NCI-H446 (cell line): ENCODE results near the gene SMTNL1.

Experiments used
- DNase-seq, 2 experiments: peaks; one replicate each; lab custom pipeline; 2025; lab: John Stamatoyannopoulos, UW

Gene SMTNL1, protein sequence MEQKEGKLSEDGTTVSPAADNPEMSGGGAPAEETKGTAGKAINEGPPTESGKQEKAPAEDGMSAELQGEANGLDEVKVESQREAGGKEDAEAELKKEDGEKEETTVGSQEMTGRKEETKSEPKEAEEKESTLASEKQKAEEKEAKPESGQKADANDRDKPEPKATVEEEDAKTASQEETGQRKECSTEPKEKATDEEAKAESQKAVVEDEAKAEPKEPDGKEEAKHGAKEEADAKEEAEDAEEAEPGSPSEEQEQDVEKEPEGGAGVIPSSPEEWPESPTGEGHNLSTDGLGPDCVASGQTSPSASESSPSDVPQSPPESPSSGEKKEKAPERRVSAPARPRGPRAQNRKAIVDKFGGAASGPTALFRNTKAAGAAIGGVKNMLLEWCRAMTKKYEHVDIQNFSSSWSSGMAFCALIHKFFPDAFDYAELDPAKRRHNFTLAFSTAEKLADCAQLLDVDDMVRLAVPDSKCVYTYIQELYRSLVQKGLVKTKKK

DNA sequence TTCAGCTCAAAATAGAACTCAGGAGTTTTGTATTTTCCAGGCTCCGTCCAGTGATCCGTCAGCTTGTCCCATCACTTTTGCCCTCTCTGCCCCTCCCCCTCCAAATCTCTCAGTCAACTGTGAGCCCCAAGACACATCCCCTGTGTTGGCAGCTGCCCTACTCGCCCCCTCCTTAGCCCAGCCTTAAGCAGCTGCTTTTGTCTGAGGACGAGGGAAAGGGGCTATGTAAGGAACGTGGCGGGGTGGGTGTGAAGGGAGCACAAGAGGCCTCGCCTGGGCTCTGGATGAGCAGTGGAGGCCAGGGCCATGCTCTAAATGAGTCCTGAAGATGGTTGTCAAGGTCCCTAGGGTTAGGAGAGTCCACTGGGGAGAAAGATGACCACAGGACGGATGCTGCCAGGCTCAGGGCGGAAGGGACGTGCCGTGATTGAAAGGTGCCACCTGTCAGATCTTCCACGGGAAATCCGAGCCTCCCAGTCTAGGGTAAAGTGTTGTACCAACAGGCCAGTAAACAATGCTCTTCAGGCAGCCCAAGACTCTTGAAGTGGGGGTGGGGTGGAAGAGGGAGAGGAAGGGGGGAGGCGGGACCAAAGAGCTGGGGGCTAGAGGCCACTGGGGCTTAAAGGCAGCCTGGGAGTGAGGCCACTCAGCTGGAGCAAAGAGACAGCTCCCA is at the start of gene SMTNL1:
Gene SMTNL1 (plus strand): TSS at position 649 of the 673 bp plus-strand sequence. CDS start 5,048 bp downstream, outside the sequence.
- DNase-seq, result no peak

DNA sequence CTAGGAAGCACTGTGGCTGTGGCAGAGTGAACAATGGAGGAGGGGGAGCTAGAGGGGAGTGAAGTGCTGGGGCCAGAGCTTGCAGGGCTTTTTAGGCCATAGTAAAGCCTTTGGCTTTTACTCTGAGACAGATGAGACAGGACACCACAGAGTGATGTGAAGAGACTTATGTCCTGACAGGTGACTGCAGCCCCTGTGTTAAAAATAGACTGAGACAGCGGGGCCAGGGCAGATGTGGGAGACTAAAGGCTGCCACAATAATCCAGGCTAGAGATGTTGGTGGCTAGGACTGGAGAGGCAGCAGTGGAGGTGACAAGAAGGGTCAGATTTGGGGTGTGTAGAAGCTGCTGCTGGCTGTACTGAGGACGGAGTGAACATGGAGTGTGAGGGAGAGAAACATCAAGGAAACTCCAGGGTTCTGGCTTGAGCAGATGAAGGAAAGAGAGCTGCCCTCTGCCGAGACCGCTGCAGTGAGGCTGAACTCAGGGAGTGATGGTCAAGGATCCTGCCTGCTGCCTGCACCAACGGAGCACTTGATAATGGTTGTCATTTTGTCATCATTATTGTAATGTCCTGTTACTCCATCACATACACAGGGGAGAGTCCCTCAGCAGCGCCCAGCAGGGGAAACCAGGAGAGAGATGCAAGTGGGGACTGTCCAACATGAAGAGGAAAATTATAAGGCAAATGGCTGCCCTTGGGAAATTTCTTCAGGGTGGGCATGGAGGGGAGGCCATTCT is 49.3 kb upstream of the SMTNL1 start:
- DNase-seq, result no peak

DNA sequence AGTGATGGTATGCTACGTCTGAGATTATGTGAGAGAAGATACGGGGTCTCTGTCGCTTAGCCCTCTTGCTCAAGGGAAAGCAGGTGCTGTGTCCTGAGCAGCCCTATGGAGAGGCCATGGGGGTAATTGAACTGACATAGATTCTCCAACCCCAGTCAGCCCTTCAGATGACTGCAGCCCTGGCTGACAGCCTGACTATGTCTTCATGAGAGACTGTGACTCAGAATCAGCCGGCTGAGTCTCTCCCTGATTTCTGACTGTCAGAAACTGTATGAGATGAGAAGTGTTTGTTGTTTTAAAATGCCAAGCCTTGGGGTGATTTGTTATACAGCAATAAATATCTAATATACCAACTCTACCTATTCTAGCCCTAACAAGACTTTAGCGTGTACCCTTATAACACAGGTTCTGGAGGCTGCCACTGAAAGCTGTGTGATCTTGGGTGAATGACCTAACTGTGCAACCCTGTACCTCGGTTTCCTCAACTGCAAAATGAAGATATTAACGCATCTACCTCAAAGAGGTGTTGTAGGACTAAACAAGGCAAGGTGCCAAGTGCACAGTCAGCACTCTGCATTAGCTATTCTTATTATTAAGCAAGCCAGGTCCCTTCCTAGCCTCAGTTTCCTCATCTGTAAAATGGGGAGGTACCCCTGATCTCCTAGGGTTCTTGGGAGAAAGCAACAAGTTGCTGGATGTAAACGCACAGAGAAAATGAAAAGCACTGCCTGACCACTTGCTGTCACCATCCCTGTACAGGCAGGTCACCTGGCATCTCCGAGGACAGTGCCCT is 46.7 kb upstream of the SMTNL1 start:
- DNase-seq, result no peak

DNA sequence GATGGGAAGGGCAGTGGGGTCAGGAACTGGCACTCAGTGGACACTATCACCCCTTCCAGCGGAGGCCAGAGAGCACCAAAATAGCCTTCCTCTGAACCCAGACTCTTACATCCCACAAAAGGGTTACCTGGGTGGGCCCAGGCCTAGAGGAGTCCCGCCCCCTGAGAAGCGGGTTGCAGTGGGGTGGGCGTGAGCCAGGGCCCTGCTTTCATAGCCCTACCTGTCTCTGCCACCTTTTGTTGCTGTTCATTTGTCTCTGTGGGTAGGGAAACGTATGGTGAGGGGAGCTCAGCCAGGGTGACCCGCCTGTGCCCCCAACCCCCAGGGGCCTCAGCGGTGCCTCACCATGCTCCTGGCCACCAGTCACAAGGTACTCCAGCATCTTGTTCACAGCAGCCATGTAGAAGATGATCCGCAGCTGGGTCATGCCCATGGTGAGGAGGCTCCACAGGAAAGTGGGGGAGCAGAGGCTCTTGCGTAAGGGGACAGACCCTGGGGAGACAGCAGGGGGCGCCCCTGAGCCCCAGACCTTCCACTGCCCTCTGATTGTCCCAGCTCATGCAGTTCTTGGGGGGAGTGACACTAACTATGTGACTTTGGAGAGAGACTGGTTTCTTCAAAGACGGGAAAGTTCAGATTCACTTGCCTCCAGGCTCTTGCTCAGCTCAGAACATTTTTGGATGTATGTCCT is 45.9 kb upstream of the SMTNL1 start:
- no peak for DNase-seq

DNA sequence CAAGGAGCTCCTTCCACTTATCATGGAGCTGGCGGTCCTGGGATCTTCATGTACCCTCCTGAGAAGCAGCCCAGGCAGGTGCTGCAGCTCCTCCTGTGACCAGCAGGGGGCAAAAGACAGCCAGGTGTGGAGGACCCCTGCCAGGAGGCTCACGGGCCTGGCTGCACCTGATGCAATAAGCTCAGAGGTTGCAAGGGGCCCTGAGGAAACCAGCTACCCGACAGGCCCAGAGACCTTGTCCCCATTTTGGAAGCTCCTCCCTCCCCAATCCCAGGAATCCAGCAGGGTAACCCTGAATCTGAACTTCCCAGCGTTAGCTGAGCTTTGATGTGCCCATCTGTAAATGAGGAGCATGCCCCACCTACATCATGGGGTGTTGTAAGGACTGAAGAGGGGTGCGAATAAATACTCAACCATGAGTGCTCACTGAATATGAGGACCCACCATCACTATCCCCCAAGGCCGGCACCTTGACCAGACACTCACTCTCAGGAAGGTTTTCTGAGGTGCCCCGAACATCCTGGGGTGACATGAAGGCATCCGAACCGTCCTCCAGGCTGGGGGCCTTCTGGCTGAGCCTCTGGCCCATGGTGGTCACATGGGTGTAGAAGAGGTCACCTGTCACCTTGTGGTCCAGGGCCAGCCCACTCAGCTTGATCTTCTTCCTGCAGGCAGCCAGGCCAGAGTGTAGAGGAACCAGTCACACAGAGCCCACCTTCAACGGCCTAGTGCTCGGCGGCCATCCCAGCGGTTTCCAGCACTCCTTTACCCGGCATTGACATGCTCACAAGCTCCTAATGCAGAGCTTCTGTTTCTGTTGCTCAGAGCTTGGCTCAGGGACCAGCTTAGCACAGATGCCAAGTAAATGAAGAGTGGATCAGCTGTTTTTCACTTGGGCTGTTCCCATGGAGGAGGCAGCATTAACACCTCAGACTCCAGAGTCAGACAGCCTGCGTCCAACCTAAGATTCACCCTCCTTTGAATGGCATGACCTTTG is 43.6 kb upstream of the SMTNL1 start:
- DNase-seq, result peak; percentile 7 to 50

DNA sequence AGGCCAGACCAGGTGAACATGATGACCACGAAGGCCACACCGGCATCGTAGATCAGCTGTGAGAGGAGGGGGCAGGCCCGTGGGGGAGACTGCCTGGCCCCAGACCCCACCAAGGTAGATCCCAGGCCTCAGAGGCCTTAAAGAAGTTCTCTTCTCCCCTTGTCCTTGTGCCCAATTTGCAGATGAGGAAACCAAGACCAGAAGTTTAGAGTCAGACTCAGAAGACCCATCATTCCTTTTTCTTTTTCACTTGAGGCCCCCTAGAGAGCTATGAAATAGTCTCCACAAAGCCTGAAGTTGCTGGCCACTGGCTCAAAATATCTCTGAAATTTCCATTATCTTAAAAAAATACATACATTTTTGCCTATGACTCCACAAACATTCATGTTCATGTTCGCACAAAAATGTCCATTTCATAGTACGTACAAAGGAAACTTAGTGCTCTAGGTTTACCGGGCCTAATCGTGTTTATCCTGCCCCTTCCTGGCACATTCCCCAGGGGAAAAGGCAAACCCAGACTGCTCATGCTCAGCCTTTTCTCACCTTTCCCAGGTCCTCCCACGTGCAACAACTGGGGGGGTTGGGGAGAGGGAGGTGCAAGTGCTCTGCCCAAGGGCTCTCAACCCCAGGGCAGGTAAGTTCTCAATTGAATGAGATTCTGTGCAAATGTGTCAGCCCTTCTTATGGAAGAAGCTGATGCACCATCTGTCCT is 41.1 kb upstream of the SMTNL1 start:
- no peak for DNase-seq

DNA sequence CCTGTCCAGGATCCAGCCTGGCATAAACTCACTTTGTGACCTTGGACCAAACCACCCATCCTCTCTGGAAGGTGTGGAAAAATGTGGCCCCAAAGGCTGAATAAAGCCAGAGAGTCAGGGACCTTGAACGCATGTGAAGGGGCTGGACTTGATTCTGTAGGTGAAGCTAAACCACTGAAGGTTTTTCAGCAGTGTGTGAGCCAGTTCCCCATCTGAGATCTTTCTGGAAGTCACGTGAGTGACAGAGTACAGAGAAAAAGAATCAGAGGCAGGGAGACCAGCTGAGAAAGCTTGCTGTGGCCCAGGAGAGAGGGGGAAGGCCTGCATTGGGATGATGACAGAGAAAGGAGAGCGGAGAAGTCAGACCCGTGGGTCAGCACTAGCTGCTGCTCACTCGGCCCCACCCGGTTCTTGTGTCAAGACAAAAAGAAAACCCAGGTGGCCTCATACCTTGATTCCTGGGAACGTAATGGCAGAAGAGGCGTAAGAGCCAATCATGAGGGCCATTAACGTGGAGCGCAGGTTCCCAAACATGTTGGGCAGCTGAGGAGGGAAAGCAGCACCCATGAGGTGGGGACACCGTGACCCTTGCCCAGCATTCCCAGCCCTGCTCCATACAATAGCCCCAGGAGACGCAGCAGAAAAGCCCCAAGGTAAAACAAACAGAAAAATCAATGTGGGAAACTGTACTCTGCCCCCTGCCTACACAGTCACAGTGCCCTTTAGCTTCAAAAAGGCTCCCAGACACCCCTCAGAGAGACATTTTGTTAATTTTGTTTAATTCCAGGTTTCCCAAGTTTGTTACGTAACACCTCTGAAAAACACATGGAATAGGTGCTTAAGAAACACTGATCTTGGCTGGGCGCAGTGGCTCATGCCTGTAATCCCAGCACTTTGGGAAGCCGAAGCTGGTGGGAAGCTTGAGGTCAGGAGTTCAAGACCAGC is 39.8 kb upstream of the SMTNL1 start:
- DNase-seq, result no peak

DNA sequence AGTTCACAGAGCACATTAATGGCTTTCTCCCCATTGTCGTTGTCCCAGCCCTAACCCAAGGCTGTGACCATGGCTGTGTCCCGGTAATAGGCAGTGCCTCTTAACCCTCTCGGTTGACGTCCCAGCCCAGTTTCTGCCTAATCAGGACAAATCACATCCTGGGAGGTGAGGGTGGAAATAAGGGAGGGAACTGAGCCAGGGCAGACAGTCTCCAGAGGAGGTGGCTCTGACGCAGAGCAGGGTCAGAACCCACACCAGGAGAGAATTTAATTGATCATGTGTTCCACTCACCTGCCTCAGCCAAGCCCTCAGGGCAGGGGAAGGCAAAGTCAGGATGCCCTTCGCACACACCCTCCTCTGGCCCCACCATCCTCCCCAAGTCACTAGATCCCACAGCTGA is 38.9 kb upstream of the SMTNL1 start:
- DNase-seq, result no peak

DNA sequence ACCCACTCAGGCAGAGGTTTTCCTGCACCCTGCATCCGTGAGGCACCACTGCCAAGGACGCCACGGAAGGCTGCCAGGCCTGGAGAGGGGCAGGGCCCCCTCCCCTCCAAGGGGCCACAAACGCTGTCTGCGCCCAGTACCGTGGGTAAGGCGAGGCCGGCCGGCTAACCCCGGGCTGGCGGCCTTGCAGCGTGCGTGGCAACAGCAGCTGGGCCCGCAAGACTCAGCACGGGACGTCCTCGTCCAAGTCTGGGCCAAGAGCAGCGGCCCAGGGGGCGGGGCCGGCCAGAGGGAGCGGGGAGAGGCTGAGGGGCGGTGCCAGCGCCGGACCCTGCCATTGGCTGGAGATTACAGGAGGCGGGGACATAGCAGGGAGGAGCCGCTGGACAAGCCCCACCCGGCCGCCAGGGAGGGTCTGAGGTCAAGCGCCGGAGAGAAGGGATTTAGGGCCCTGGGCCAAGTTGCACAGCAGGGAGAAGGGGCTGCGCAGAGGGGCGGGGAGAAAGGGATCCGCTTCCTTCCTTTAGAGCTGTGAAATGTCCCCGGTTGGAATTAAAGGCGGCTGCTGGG is 37.9 kb upstream of the SMTNL1 start:
- peak; percentile 86 to 93 for DNase-seq

DNA sequence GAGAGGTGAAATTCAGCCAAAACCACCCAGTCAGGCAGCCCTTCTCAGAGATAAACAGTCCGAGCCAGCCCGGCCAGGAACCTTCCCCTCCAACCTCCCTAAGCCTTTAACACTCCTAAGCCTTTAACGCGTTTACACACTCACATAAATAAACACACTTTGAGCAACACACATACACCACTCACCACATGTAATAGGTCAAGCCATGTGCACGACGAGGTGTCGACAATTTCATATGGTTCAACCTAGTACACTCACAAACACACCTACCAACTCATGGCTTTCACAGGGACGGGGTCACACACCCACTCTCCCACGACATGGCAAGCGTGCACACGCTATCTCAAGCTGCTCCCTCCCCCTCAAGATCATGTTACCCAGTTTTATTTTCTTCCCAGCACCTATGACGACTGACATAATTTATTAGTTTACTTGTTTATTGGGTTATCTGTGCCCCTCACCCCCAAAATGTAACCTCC is 37.4 kb upstream of the SMTNL1 start:
- DNase-seq, result no peak

DNA sequence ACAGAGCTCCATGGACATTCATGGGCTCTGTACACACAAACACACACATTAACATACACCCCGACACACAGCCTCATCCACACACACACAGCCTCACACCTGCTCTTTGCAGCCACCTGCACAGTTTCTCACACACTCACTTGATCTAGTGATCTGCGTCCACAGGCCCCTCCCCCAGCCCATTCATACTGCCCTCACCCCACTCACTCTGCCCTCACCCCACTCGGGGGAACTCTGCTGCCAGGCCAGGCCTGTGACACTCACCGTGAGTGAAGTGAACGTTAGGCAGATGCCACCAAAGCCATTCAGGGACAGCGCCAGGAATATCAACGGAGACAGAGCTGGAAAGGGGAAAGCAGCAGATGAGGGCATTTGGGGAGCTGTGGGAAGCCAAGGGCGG is 36.9 kb upstream of the SMTNL1 start:
- DNase-seq, result no peak

DNA sequence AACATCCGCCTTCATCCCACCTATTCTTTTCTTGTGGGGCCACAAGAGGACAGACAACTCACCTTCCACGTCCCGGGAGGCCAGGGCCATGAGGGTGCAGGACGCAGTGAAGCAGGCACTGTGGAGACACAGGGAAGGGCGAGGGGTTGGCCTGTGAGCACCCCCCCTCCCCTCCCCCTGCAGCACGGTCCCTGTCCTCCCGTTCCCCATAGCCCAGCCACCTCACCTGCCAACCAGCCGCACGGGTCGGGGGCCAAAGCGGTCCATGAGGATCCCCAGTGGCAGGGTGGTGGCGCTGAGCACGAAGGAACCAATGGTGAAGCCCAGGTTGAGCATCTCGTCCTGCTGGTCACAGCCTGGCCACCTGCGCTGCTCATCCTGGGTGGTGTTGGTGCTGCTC is 36.5 kb upstream of the SMTNL1 start:
- no peak for DNase-seq

DNA sequence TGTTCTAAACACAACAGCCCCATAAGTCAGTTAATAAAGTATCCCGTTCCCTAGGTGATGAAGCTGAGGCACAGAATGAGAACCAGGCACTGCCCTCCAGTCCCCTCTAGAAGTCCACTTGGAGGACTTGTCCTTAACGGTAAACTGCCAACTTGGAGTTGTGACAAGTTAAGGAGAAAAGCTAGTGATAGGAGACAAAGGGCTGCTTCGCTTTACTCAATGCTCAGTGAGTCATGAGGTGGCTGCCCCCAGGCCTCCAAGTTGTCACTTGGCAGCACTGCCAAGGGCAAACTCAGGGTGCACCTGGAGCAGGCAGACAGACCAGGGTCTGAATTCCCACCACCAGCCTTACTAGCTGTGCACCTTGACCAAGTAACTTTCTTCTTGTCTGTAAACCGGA is 35.4 kb upstream of the SMTNL1 start:
- no peak for DNase-seq

DNA sequence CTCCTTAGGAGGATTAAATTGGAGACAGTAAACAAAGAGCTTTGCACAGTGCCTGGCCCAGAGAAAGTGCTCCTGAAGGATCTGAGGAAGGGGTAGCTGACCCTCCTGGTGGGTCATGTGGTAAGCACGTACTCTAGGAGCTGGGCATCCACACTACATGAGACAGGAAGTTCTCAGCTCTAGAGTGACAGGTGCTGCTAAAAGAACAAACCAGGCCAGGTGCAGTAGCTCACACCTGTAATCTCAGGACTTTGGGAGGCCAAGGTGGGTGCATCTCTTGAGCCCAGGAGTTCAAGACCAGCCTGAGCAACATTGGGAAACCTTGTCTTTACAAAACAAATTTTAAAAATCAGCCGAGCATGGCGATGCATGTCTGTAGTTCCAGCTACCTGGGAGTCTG is 35.0 kb upstream of the SMTNL1 start:
- DNase-seq, result no peak

DNA sequence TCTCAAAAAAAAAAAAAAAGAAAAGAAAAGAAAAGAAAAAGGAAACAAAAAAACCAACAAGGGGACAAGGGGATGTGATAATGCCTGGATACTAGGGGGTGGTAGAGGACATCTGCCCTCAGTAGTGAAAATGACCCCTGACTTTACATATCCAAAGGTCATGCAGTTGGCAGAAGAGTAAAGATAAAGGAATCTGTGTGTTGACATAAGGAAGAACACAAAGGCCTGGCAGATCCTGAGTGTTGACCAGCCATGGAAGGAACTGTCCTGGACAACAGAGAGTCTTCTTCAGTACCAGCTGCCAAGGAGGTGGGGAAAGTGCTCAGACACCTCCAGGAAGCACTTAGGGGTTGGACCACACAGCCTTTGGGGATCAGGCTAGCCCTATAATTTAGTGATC is 34.5 kb upstream of the SMTNL1 start:
- DNase-seq, result no peak

DNA sequence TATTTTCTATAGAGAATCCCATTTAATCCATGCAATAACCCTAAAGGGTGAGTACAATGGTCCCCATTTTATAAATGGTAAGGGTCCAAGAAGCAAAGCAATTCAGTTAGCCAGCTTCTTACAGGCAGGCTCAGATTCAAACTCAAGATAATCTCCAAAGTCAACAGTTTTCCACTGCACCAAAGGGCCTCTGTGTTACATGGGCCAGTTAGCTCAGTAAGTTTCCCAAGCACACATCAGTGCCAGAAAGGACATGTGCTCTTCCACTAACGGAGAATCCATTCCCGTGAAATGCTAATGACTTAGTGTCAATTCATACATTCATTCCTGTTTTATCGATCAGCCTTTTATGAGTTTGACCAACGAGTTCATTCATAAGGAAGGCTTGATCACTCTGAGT is 32.9 kb upstream of the SMTNL1 start:
- no peak for DNase-seq

DNA sequence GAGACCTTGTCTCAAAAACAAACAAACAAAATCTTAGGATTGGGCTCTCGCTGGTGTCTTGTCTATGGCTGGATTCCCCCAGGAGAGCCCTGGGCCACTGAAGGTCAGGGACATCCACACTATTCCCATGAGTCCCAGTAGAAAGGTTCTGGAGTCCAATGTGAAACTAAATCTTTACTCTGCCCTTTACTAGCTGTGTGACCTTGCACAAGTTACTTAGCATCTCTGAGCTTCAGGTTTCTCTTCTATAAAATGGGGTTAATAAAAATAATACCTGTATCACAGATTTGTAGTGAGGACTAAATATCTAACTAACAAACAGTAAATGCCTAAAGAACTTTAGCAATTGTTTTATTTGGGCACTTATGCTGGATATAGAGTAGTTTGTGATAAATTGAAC is 30.9 kb upstream of the SMTNL1 start:
- DNase-seq, result no peak
